ENCODE data around the gene TXNDC2.
"Not testable (repeated sequence)": the region's sequence is repeated elsewhere in the genome, so short reads cannot be mapped to it uniquely, and the experiment has no call there.

- TF ChIP-seq CTCF, POLR2A, EP300 (IDR thresholded peaks at IDR 0.05): not testable (repeated sequence)
Measured at GRCh38 chr18:9899550-9899930, 13.8 kb downstream of the TXNDC2 start.
